Skeletal muscle tissue (tissue), 4 donors: ENCODE data around the gene PRAMEF1. TPM values are rescaled to one million over a fixed set of nuclear protein-coding genes. Genes with fewer than 3 reads are reported as not detected.

Experiments used
- H3K27ac ChIP-seq: one replicate; pipeline ENCODE4 v1.7.0; 2013; ENCODE audit warnings: mild to moderate bottlenecking, low read depth, low read length, inconsistent platforms
- H3K27me3 ChIP-seq, 3 donors: one replicate each; pipeline ENCODE4 v1.7.0; 2013; ENCODE audit warnings: low read length in 3 of 3; ENCODE audit not compliant: control insufficient read depth in 3 of 3, insufficient read depth in 3 of 3
- H3K36me3 ChIP-seq, 3 donors: one replicate each; pipeline ENCODE4 v1.7.0; 2013; ENCODE audit warnings: low read length in 3 of 3; ENCODE audit not compliant: control insufficient read depth in 3 of 3, insufficient read depth in 3 of 3
- H3K4me1 ChIP-seq, 3 donors: one replicate each; pipeline ENCODE4 v1.7.0; 2013; ENCODE audit warnings: low read length in 3 of 3, mild to moderate bottlenecking in 3 of 3; ENCODE audit not compliant: control insufficient read depth in 3 of 3, insufficient read depth in 3 of 3
- H3K4me3 ChIP-seq, 3 donors: one replicate each; pipeline ENCODE4 v1.7.0; 2013; ENCODE audit warnings: low read length in 3 of 3
- H3K9ac ChIP-seq, 3 donors: one replicate each; pipeline ENCODE4 v1.7.0; 2013; ENCODE audit warnings: low read length in 3 of 3, mild to moderate bottlenecking in 3 of 3, moderate library complexity in 2 of 3, low read depth in 1 of 3
- H3K9me3 ChIP-seq, 3 donors: one replicate each; pipeline ENCODE4 v1.7.0; 2013; ENCODE audit warnings: low read length in 3 of 3; ENCODE audit not compliant: control insufficient read depth in 3 of 3
- total RNA-seq: library from RNA; depleted of rRNA; stranded (reverse); fragments of >200 nt; gene quantifications from one replicate; pipeline ENCODE4 v1.2.3, GENCODE V29; 2014
- donor health status: Osteomylitis.

Gene PRAMEF1
- total RNA-seq, 1 donor from 2014 or later = not detected

DNA sequence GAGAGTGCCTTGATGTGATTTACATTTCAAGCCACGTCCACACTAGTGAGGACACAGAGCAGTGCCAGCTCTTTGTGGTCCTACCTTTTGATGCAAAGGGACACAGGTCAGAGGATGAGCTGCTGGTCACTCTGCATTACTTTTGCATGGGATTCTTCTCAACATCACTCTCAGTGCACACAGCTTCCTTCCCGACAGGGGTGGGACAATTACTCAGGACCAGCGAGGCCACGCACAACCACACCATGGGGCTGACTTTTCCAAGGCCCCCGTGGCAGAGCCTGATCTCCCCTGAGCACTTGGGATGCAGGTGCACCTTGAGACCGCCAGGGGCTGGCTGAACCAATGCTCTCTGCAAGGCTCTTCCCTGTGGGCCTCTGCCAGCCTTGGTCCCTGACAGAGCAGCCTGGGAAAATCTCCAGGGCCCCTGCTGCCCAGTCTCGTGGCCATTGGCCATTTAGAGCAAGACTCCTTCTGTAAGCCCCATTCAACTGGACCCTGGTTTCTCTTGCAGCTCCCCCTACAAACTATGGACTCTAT is 30.9 kb upstream of the PRAMEF1 start:
- Histone ChIP-seq H3K27ac (no peak overlapping the region), H3K9me3 (no peaks in the 10 kb centered on the region), H3K36me3 (no peaks in the 10 kb centered on the region), H3K4me1 (no peaks in the 10 kb centered on the region), H3K27me3 (peaks cover 0 to 10% (median 0%) of the 10 kb centered on the region in 3 donors), H3K4me3 (no peak overlapping the region), H3K9ac (no peak overlapping the region)

DNA sequence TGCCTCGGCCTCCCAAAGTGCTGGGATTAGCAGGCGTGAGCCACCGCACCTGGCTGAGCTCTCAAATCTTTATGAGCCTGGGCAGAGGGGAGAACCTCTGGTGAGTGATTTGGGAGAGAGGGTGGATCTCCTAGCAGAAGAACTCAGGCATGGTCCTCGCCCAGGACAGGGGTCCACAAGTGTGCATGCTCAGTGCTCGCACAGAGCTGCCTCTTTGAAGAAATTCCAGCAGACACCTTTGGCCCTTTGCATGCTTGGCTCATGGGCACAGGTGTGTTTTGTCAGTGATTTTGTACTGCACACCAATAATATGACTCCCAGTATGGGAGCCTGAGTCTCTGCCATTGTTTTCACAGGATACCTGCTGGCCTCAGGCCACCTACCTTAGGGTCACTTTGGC is 29.4 kb upstream of the PRAMEF1 start:
- no peaks in the 10 kb centered on the region for H3K9me3 ChIP-seq

DNA sequence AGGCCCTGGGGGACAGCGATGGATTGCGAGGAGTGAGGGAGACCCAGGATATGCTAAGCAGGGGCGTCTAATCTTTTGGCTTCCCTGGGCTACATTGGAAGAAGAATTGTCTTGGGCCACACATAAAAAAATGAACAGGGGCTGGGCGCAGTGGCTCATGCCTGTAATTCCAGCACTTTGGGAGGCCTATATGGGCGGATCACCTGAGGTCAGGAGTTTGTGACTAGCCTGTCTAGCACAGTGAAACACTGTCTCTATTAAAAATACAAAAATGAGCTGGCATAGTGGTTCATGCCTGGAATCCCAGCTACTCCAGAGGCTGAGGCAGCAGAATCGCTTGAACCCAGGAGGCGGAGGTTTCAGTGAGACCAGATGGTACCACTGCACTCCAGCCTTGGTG is 28.4 kb upstream of the PRAMEF1 start:
- H3K27ac ChIP-seq = no peak overlapping the region
- no peaks in the 10 kb centered on the region for H3K4me1 ChIP-seq
- no peak overlapping the region for H3K9ac ChIP-seq
- no peaks in the 10 kb centered on the region for H3K9me3 ChIP-seq
- H3K27me3 ChIP-seq = peaks cover 0 to 2% (median 0%) of the 10 kb centered on the region in 3 donors
- H3K4me3 ChIP-seq = no peak overlapping the region
- no peaks in the 10 kb centered on the region for H3K36me3 ChIP-seq

More for the DNA sequence above, 29.4 kb upstream of the PRAMEF1 start:
- no peaks in the 10 kb centered on the region for H3K36me3 ChIP-seq
- peaks cover 0 to 3% (median 0%) of the 10 kb centered on the region in 3 donors for H3K27me3 ChIP-seq
- H3K4me1 ChIP-seq = no peaks in the 10 kb centered on the region
- H3K27ac ChIP-seq = no peak overlapping the region
- H3K9ac ChIP-seq = no peak overlapping the region
- no peak overlapping the region for H3K4me3 ChIP-seq

DNA sequence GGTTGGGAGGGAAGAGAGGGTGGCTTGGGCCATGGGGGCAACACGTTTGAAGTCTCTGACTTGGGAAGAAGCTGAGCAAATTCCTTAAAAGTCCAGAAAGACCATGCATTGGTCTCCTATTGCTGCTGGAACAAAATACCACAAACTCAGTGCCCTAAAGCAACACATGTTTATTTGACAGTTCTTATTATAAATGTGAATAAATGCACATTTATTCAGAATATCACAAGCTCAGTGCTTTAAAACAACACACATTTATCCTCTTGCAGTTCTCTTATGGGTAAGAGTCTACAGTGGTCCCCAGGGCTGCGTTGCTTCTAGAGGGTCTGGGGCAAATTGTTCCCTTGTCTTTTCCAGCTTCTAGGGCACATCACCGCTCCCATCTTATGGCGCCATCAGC is 27.7 kb upstream of the PRAMEF1 start:
- H3K36me3 ChIP-seq = no peaks in the 10 kb centered on the region
- H3K9ac ChIP-seq = no peak overlapping the region
- H3K9me3 ChIP-seq = no peaks in the 10 kb centered on the region
- no peaks in the 10 kb centered on the region for H3K27me3 ChIP-seq
- no peaks in the 10 kb centered on the region for H3K4me1 ChIP-seq
- no peak overlapping the region for H3K4me3 ChIP-seq
- no peak overlapping the region for H3K27ac ChIP-seq

DNA sequence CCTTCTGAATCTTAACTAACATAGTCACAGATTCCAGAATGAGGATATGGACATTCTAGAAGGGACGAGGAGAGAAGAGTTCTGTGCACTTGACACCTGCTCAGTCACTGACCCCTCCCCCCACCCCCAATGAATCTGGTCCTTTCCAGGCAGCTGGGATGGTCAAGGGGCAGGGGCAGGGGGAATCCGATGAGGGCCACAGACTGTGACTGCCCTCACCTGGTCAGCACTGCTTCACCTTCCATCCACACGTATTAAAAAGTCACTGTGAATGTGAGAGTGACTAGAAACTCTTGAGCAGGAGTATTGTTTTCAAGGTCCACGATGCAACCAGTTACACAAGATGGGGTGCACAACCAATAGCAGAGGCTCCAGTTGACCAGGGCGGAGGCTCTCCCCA is 27.2 kb upstream of the PRAMEF1 start:
- Histone ChIP-seq H3K4me3 (no peak overlapping the region), H3K9ac (no peak overlapping the region), H3K9me3 (no peaks in the 10 kb centered on the region), H3K36me3 (no peaks in the 10 kb centered on the region), H3K27ac (no peak overlapping the region), H3K27me3 (peaks cover 0 to 3% (median 0%) of the 10 kb centered on the region in 3 donors), H3K4me1 (no peaks in the 10 kb centered on the region)

DNA sequence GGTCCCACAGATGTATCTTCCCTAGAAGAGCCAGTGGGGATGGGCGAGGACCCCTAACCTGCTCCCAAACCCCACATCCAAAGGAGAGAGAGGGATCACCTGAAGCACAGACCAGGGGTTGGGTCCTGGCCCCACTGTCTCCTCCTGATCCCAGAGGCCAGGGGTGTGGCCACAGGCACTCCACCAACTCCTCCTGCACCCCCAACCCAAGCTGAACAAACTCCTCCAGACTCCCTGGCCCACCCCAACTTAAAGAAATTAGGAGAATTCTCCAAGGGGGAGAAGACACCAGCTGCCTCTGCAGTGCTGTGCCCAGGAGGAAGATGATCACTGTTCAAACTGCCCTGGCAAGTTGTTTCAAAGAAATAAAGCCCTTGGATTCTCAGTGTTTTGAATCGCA is 22.2 kb upstream of the PRAMEF1 start:
- Histone ChIP-seq H3K9ac (no peak overlapping the region), H3K27me3 (peaks cover 3 to 14% (median 9%) of the 10 kb centered on the region in 3 donors), H3K4me1 (no peaks in the 10 kb centered on the region), H3K27ac (no peak overlapping the region), H3K4me3 (no peak overlapping the region), H3K36me3 (no peaks in the 10 kb centered on the region), H3K9me3 (no peaks in the 10 kb centered on the region)

DNA sequence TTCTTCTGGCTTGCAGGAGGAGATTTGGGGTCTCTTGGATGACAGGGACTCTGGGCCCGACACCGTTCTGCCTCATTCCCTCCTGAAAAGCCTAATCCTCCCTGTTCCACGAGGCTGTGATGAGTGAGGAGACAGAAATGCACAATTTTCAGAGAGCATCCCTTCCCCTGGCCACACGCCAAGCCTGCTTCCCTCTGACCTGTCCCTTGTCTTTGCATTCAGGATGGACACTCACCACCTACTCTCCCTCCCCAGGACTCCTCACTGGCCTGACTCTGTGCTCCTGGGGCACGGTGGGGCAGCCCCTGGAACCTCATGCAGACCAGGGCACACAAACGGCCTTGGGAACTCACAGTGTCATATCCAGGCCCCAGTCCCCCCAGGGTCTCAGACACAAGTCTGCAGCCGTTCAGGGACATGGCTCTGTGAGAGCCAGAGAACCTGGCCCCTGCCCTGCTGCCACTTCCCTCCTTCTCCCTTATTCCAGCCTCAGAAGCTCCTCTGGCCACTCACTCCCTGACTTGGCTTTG is 21.2 kb upstream of the PRAMEF1 start:
- Histone ChIP-seq H3K27me3 (peaks cover 3 to 14% (median 9%) of the 10 kb centered on the region in 3 donors), H3K36me3 (no peaks in the 10 kb centered on the region), H3K9me3 (no peaks in the 10 kb centered on the region), H3K4me1 (no peaks in the 10 kb centered on the region), H3K9ac (no peak overlapping the region), H3K4me3 (no peak overlapping the region), H3K27ac (no peak overlapping the region)

DNA sequence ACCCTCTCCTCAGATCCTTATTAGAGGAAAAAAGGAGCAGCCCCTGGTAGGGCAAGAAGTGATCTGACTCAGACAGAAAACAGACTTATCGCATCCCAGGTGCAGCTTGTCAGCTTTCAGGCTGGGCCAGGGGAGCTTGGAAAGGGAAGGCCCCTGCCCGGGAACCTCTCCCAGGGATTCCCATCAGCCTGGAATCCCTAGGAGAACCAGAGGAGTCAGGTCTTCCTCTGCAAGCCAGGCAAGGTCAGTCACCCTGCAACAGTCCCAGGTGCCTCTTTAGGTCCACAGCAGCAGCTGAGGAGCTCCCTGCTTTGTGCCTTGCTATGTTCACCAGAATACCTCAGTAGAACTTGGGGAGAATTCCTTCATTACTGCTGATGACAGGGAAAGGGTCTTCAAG is 20.6 kb upstream of the PRAMEF1 start:
- Histone ChIP-seq H3K27me3 (peaks cover 3 to 14% (median 9%) of the 10 kb centered on the region in 3 donors), H3K27ac (no peak overlapping the region)

DNA sequence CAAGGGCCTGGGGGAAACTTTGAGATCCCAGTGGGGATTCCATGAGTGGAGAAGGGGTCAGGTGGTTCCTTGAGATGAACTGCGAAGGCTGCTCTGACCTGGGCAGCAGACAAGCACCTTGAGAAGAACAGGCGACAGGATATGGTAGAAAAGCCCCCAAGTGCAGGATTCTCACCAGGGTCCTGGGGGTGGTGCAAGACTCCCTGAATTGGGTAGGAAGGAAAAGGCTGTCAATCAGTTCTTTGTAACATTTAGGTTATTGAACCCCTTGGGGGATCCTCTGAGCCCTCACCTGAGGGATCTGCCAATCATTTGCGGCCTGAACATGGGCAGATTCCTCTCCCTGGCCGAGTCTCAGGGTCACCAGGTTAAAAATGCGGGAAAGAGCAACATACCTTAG is 20.0 kb upstream of the PRAMEF1 start:
- Histone ChIP-seq H3K4me3 (no peak overlapping the region), H3K9me3 (no peaks in the 10 kb centered on the region), H3K27me3 (peaks cover 3 to 14% (median 9%) of the 10 kb centered on the region in 3 donors), H3K36me3 (no peaks in the 10 kb centered on the region), H3K9ac (no peak overlapping the region), H3K4me1 (no peaks in the 10 kb centered on the region), H3K27ac (no peak overlapping the region)

More for the DNA sequence above, 20.6 kb upstream of the PRAMEF1 start:
- no peaks in the 10 kb centered on the region for H3K9me3 ChIP-seq
- H3K4me3 ChIP-seq = no peak overlapping the region
- H3K4me1 ChIP-seq = no peaks in the 10 kb centered on the region
- no peaks in the 10 kb centered on the region for H3K36me3 ChIP-seq
- no peak overlapping the region for H3K9ac ChIP-seq

DNA sequence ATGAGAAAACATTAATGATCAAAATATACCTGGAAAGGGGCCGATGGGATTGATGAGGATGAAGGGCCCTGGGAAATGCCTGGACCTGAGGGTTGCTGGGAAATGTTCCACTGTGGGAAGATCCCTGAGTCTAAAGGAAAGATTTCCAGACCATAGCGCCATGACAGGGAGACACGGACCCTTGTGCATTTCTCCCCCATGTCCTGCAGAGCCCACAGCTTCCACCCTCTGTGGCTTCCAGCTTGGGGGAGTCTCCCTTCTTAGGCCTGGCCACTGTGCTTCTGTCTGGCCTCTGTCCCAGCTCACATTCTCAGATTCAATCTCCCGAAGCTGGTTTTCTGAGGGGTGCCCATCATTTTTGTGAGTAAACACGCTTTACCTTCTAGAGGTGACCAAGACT is 18.7 kb upstream of the PRAMEF1 start:
- Histone ChIP-seq H3K27me3 (peaks cover 3 to 14% (median 9%) of the 10 kb centered on the region in 3 donors), H3K9me3 (no peaks in the 10 kb centered on the region), H3K9ac (no peak overlapping the region), H3K4me1 (no peaks in the 10 kb centered on the region), H3K27ac (no peak overlapping the region), H3K4me3 (no peak overlapping the region), H3K36me3 (no peaks in the 10 kb centered on the region)
